ENCODE data around the gene XXYLT1.

GRCh38 chr3:195284842-195285241 is 13.9 kb upstream of the XXYLT1 start:
- TF ChIP-seq, protein P1, sequence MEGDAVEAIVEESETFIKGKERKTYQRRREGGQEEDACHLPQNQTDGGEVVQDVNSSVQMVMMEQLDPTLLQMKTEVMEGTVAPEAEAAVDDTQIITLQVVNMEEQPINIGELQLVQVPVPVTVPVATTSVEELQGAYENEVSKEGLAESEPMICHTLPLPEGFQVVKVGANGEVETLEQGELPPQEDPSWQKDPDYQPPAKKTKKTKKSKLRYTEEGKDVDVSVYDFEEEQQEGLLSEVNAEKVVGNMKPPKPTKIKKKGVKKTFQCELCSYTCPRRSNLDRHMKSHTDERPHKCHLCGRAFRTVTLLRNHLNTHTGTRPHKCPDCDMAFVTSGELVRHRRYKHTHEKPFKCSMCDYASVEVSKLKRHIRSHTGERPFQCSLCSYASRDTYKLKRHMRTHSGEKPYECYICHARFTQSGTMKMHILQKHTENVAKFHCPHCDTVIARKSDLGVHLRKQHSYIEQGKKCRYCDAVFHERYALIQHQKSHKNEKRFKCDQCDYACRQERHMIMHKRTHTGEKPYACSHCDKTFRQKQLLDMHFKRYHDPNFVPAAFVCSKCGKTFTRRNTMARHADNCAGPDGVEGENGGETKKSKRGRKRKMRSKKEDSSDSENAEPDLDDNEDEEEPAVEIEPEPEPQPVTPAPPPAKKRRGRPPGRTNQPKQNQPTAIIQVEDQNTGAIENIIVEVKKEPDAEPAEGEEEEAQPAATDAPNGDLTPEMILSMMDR (IDR thresholded peaks at IDR 0.05; ENCODE audit: insufficient read depth, low read length, poor library complexity, severe bottlenecking): no peak
- no peak for TF ChIP-seq EZH2phosphoT487 (conservative IDR thresholded peaks at IDR 0.05; ENCODE audit: low read length)

Data from SU-DHL-6 (cell line).